Sigmoid colon (tissue), 4 donors: Measurements from ENCODE around the gene MLLT3.

Experiments used
- POLR2A ChIP-seq, 2 donors: fragments of 450-650 bp; IDR thresholded peaks; one replicate each; pipeline ENCODE4 v1.6.1; 2016; ENCODE audit warnings: antibody characterized with exemption in 2 of 2, mild to moderate bottlenecking in 2 of 2, moderate library complexity in 2 of 2
- POLR2AphosphoS5 ChIP-seq, 4 donors: sonication (generic); formaldehyde crosslinking; IDR thresholded peaks; one replicate each; pipeline ENCODE4 v1.6.1; 2017; ENCODE audit warnings: antibody characterized with exemption in 4 of 4
- TF ChIP-seq, protein P1 (sequence below), 4 experiments: fragments of 450-650 bp in 3 of 4; fragments of 200-600 bp in 1 of 4; IDR thresholded peaks; one replicate each; pipeline ENCODE4 v1.5.1; 2016 to 2019; ENCODE audit warnings: antibody characterized with exemption in 4 of 4, mild to moderate bottlenecking in 3 of 4, moderate library complexity in 2 of 4

DNA sequence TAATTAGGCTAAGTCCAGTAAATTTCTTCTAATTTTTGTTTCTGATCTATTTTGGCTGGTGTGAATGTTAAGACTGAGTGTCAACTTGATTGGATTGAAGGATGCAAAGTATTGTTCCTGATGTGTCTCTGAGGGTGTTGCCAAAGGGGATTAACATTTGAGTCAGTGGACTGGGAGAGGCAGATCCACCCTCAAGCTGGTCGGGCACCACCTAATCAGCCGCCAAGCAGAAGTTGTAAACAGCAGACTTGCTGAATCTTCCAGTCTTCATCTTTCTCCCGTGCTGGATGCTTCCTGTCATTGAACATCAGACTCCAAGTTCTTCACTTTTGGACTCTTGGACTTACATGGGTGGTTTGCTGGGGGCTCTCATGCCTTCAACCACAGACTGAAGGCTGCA is 21.4 kb upstream of the MLLT3 start:
- TF ChIP-seq, protein P1, sequence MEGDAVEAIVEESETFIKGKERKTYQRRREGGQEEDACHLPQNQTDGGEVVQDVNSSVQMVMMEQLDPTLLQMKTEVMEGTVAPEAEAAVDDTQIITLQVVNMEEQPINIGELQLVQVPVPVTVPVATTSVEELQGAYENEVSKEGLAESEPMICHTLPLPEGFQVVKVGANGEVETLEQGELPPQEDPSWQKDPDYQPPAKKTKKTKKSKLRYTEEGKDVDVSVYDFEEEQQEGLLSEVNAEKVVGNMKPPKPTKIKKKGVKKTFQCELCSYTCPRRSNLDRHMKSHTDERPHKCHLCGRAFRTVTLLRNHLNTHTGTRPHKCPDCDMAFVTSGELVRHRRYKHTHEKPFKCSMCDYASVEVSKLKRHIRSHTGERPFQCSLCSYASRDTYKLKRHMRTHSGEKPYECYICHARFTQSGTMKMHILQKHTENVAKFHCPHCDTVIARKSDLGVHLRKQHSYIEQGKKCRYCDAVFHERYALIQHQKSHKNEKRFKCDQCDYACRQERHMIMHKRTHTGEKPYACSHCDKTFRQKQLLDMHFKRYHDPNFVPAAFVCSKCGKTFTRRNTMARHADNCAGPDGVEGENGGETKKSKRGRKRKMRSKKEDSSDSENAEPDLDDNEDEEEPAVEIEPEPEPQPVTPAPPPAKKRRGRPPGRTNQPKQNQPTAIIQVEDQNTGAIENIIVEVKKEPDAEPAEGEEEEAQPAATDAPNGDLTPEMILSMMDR (IDR thresholded peaks at IDR 0.05): no peak
- TF ChIP-seq POLR2A (IDR thresholded peaks at IDR 0.05) (no peak), POLR2AphosphoS5 (IDR thresholded peaks at IDR 0.05) (no peak)
